ENCODE measurements around the gene PDLIM4. TPM values are rescaled to one million over a fixed set of nuclear protein-coding genes. Genes with fewer than 3 reads are reported as not detected.

The PDLIM4 gene
- total and polyA plus RNA-seq, 11 donors, result 2.4 to 16.9 (median 8.1) TPM

GRCh38 chr5:132322266-132322665 lies 64.8 kb downstream of the PDLIM4 start:
- no peak for ATAC-seq
- Histone ChIP-seq H3K36me3 (peaks cover 0 to 10% (median under 1%) of the 10 kb centered on the region in 9 donors), H3K4me3 (no peak overlapping the region), H3K27ac (no peak overlapping the region), H3K9me3 (no peaks in the 10 kb centered on the region), H3K4me1 (peaks cover 0 to 27% (median 1%) of the 10 kb centered on the region in 12 donors), H3K27me3 (no peaks in the 10 kb centered on the region)
- intact Hi-C loops (cut with DNase I), result no loop called here
- DNase-seq, result no peak
- WGBS, 4 donors, result 64 to 68% (median 66%) methylated on average over 11 of the region's 11 CpGs
- no peak for TF ChIP-seq POLR2A (IDR thresholded peaks at IDR 0.05)
- no peak for TF ChIP-seq CTCF (IDR thresholded peaks at IDR 0.05)

Small RNAs within 50 kb of the gene (microRNA-seq; reads per million reads assigned to microRNA genes)
- gene MIR6830, result 0 to 0.77 (median 0.53) reads per million in 4 donors

Other genes with a start within 250 kb of the PDLIM4 start
- gene ACSL6, start 246.0 kb upstream of the PDLIM4 start, total RNA-seq, result 1 to 10 TPM in 5 of 9 donors, under 1 TPM in 4; 0.53 to 3.8 (median 2.1) TPM
- 1 to 10 TPM in 1 of 2 donors, under 1 TPM in 1; 0.33 to 3.2 TPM for gene ACSL6, start 246.0 kb upstream of the PDLIM4 start, polyA plus RNA-seq
- not detected for gene IL3, start 197.0 kb upstream of the PDLIM4 start, total RNA-seq
- not detected for gene IL3, start 197.0 kb upstream of the PDLIM4 start, polyA plus RNA-seq
- under 1 TPM in 1 of 9 donors, not detected in 8; 0.67 TPM for gene CSF2, start 183.9 kb upstream of the PDLIM4 start, total RNA-seq
- not detected for gene CSF2, start 183.9 kb upstream of the PDLIM4 start, polyA plus RNA-seq
- 10 to 100 TPM; 41.2 to 80.7 (median 55.7) TPM for gene P4HA2, start 29.8 kb upstream of the PDLIM4 start, total RNA-seq
- gene P4HA2, start 29.8 kb upstream of the PDLIM4 start, polyA plus RNA-seq, result 100 to 1,000 TPM in 1 of 2 donors, 10 to 100 TPM in 1; 44.3 to 140 TPM
- 1 to 10 TPM in 8 of 9 donors, under 1 TPM in 1; 0.83 to 4.9 (median 2.2) TPM for gene SLC22A4, start 36.7 kb downstream of the PDLIM4 start, total RNA-seq
- 1 to 10 TPM in 1 of 2 donors, under 1 TPM in 1; 0.30 to 3.7 TPM for gene SLC22A4, start 36.7 kb downstream of the PDLIM4 start, polyA plus RNA-seq
- 10 to 100 TPM in 8 of 9 donors, 1 to 10 TPM in 1; 7.5 to 42.5 (median 13.5) TPM for gene SLC22A5, start 112.0 kb downstream of the PDLIM4 start, total RNA-seq
- gene SLC22A5, start 112.0 kb downstream of the PDLIM4 start, polyA plus RNA-seq, result 10 to 100 TPM; 11.1 to 50.1 TPM
- gene IRF1, start 233.1 kb downstream of the PDLIM4 start, total RNA-seq, result 100 to 1,000 TPM in 1 of 9 donors, 10 to 100 TPM in 7, 1 to 10 TPM in 1; 9.2 to 190 (median 18.4) TPM
- 10 to 100 TPM in 1 of 2 donors, 1 to 10 TPM in 1; 7.5 to 12.2 TPM for gene IRF1, start 233.1 kb downstream of the PDLIM4 start, polyA plus RNA-seq

All from heart left ventricle (tissue), 16 donors.